Thoracic aorta (tissue), 2 donors: ENCODE results near the gene KRT8. TPM values are rescaled to one million over a fixed set of nuclear protein-coding genes. Genes with fewer than 3 reads are reported as not detected.
A peak's percentile ranks its signal among the peaks of the same experiment; 100 is the strongest.

Source experiments
- ATAC-seq: fragments of 150-250 bp; one replicate; pipeline ENCODE4 v1.8.0; 2017; ENCODE audit warnings: low read depth; ENCODE audit not compliant: insufficient number of reproducible peaks, low FRiP score
- DNase-seq: peaks from one replicate; pipeline ENCODE4 v3.0.0-alpha.2; 2020; ENCODE audit warnings: low spot score
- H3K27ac ChIP-seq, 2 donors: fragments of 200-600 bp; sonication (generic); 1 replicate in 1 of 2; 2 replicates in 1 of 2; pipeline ENCODE4 v1.5.1; 2016; ENCODE audit warnings: mild to moderate bottlenecking in 2 of 2, moderate library complexity in 2 of 2
- H3K27me3 ChIP-seq: fragments of 200-600 bp; sonication (generic); replicated peaks from 2 replicates; pipeline ENCODE4 v1.6.0; 2016; ENCODE audit warnings: mild to moderate bottlenecking; ENCODE audit not compliant: insufficient read depth
- H3K36me3 ChIP-seq: fragments of 200-600 bp; sonication (generic); one replicate; pipeline ENCODE4 v1.5.1; 2016
- H3K4me1 ChIP-seq, 2 donors: fragments of 200-600 bp; sonication (generic); 1 replicate in 1 of 2; 2 replicates in 1 of 2; pipeline versions ENCODE4 v1.5.1 to v1.6.0; 2016; ENCODE audit warnings: low read depth in 2 of 2, mild to moderate bottlenecking in 1 of 2; ENCODE audit not compliant: control insufficient read depth in 1 of 2
- H3K4me3 ChIP-seq: fragments of 200-600 bp; sonication (generic); 2 replicates; pipeline ENCODE4 v1.5.1; 2016; ENCODE audit warnings: mild to moderate bottlenecking
- H3K9me3 ChIP-seq: fragments of 200-600 bp; sonication (generic); 2 replicates; pipeline ENCODE4 v1.5.1; 2016
- CTCF ChIP-seq: fragments of 200-600 bp; sonication (generic); IDR thresholded peaks from one replicate; pipeline ENCODE4 v1.5.1; 2019; ENCODE audit warnings: antibody characterized with exemption
- total RNA-seq, 2 donors: library from RNA; depleted of rRNA; stranded (reverse); fragments of >200 nt; gene quantifications; one replicate each; pipeline versions ENCODE4 v1.1.0 to v1.2.3, GENCODE V29; 2016

Gene KRT8
- total RNA-seq, 2 donors from 2014 or later = 130 to 175 TPM

GRCh38 chr12:52906191-52906601 lies 1.3 kb upstream of the KRT8 start:
- DNase-seq = no peak
- TF ChIP-seq CTCF = no peak
- Histone ChIP-seq H3K27me3 (no peaks in the 10 kb centered on the region), H3K9me3 (no peaks in the 10 kb centered on the region), H3K4me3 (no peak overlapping the region), H3K27ac (no peak overlapping the region), H3K36me3 (no peaks in the 10 kb centered on the region), H3K4me1 (peaks cover 0 to 9% of the 10 kb centered on the region in 2 donors)
- no peak for ATAC-seq

GRCh38 chr12:52903855-52904508 lies 894 bp downstream of the KRT8 start:
- Histone ChIP-seq H3K27me3 (no peaks in the 10 kb centered on the region), H3K27ac (peak overlapping the region; percentile 82 to 84), H3K36me3 (peaks cover 6% of the 10 kb centered on the region), H3K4me3 (peak overlapping the region; percentile 84), H3K4me1 (peaks cover 0 to 9% of the 10 kb centered on the region in 2 donors), H3K9me3 (no peaks in the 10 kb centered on the region)
- DNase-seq = no peak
- TF ChIP-seq CTCF = peak; percentile 15
- ATAC-seq = no peak

- peak overlapping the region; percentile 49 to 56 for H3K27ac ChIP-seq
- peaks cover 0 to 9% of the 10 kb centered on the region in 2 donors for H3K4me1 ChIP-seq
- H3K36me3 ChIP-seq = peaks cover 6% of the 10 kb centered on the region
- H3K27me3 ChIP-seq = no peaks in the 10 kb centered on the region
- no peak for ATAC-seq
- peak overlapping the region; percentile 84 for H3K4me3 ChIP-seq
- no peak for TF ChIP-seq CTCF
- no peak for DNase-seq
- no peaks in the 10 kb centered on the region for H3K9me3 ChIP-seq
Observed at GRCh38 chr12:52903285-52903854, 1.5 kb downstream of the KRT8 start.

GRCh38 chr12:52901715-52902541 lies 2.9 kb downstream of the KRT8 start:
- Histone ChIP-seq H3K4me3 (no peak overlapping the region), H3K4me1 (peaks cover 0 to 9% of the 10 kb centered on the region in 2 donors)

More at GRCh38 chr12:52901715-52902541, 2.9 kb downstream of the KRT8 start:
- H3K36me3 ChIP-seq = peaks cover 6% of the 10 kb centered on the region
- no peak overlapping the region for H3K27ac ChIP-seq
- DNase-seq = no peak
- no peaks in the 10 kb centered on the region for H3K9me3 ChIP-seq
- TF ChIP-seq CTCF = no peak
- no peaks in the 10 kb centered on the region for H3K27me3 ChIP-seq
- ATAC-seq = no peak
